ENCODE results near the gene TCAP. TPM values are rescaled to one million over a fixed set of nuclear protein-coding genes. Genes with fewer than 3 reads are reported as not detected.
A peak's percentile ranks its signal among the peaks of the same experiment; 100 is the strongest.

TCAP gene
- total and polyA plus RNA-seq, 2 donors (not counting 1 experiment from before 2014, with no cell fraction given) = 0.05 to 0.17 TPM

- Histone ChIP-seq H3K9ac (ENCODE audit: insufficient read depth, low read length) (no peak overlapping the region), H3K27me3 (ENCODE audit: control insufficient read depth, insufficient read depth, low read length) (peaks cover 47% of the 10 kb centered on the region), H3K9me3 (ENCODE audit: control insufficient read depth, insufficient read depth, low read depth, low read length) (no peaks in the 10 kb centered on the region), H2AFZ (ENCODE audit: low read length) (no peak overlapping the region), H3K4me3 (replicated peaks in 1 of 4; ENCODE audit: control extremely low read depth in 1 of 4, insufficient read depth in 1 of 4, low read depth in 3 of 4, low read length in 4 of 4) (no peak overlapping the region), H3K27ac (ENCODE audit: insufficient read depth, low read length) (no peak overlapping the region), H3K4me1 (ENCODE audit: control insufficient read depth, extremely low read depth, insufficient read depth, low read length) (no peaks in the 10 kb centered on the region), H3K4me2 (ENCODE audit: extremely low read depth, insufficient read depth, low read length) (no peak overlapping the region), H4K20me1 (ENCODE audit: control insufficient read depth, extremely low read depth, insufficient read depth, low read length) (no peaks in the 10 kb centered on the region), H3K36me3 (ENCODE audit: control insufficient read depth, insufficient read depth, low read length) (no peaks in the 10 kb centered on the region), H3K79me2 (ENCODE audit: control insufficient read depth, insufficient read depth, low read length) (no peaks in the 10 kb centered on the region)
- DNase-seq (ENCODE audit: low read depth in 2 of 2) = peak; percentile 32 to 48
- no peak for TF ChIP-seq EZH2 (IDR thresholded peaks at IDR 0.05; ENCODE audit: low read length, missing control alignments)
- peak; percentile 91 to 94 for TF ChIP-seq CTCF (conservative IDR thresholded peaks at IDR 0.05 in 1 of 2, IDR thresholded peaks at IDR 0.05 in 1 of 2; ENCODE audit: low read depth in 1 of 2, low read length in 2 of 2)
Observed at GRCh38 chr17:39623356-39623950, 41.7 kb upstream of the TCAP start.

- H4K20me1 ChIP-seq (ENCODE audit: control insufficient read depth, extremely low read depth, insufficient read depth, low read length) = no peaks in the 10 kb centered on the region
- no peaks in the 10 kb centered on the region for H3K9me3 ChIP-seq (ENCODE audit: control insufficient read depth, insufficient read depth, low read depth, low read length)
- H2AFZ ChIP-seq (ENCODE audit: low read length) = no peak overlapping the region
- no peaks in the 10 kb centered on the region for H3K36me3 ChIP-seq (ENCODE audit: control insufficient read depth, insufficient read depth, low read length)
- H3K4me1 ChIP-seq (ENCODE audit: control insufficient read depth, extremely low read depth, insufficient read depth, low read length) = no peaks in the 10 kb centered on the region
- H3K27me3 ChIP-seq (ENCODE audit: control insufficient read depth, insufficient read depth, low read length) = peaks cover 47% of the 10 kb centered on the region
- no peaks in the 10 kb centered on the region for H3K79me2 ChIP-seq (ENCODE audit: control insufficient read depth, insufficient read depth, low read length)
- DNase-seq (ENCODE audit: low read depth in 2 of 2) = no peak
- no peak overlapping the region for H3K27ac ChIP-seq (ENCODE audit: insufficient read depth, low read length)
- no peak overlapping the region for H3K4me2 ChIP-seq (ENCODE audit: extremely low read depth, insufficient read depth, low read length)
- TF ChIP-seq CTCF (conservative IDR thresholded peaks at IDR 0.05 in 1 of 2, IDR thresholded peaks at IDR 0.05 in 1 of 2; ENCODE audit: low read depth in 1 of 2, low read length in 2 of 2) (no peak), EZH2 (IDR thresholded peaks at IDR 0.05; ENCODE audit: low read length, missing control alignments) (no peak)
- no peak overlapping the region for H3K4me3 ChIP-seq (replicated peaks in 1 of 4; ENCODE audit: control extremely low read depth in 1 of 4, insufficient read depth in 1 of 4, low read depth in 3 of 4, low read length in 4 of 4)
- H3K9ac ChIP-seq (ENCODE audit: insufficient read depth, low read length) = no peak overlapping the region
Observed at GRCh38 chr17:39624313-39624712, 40.8 kb upstream of the TCAP start.

- Histone ChIP-seq H3K4me3 (replicated peaks in 1 of 4; ENCODE audit: control extremely low read depth in 1 of 4, insufficient read depth in 1 of 4, low read depth in 3 of 4, low read length in 4 of 4) (no peak overlapping the region), H3K4me2 (ENCODE audit: extremely low read depth, insufficient read depth, low read length) (no peak overlapping the region), H3K79me2 (ENCODE audit: control insufficient read depth, insufficient read depth, low read length) (no peaks in the 10 kb centered on the region), H3K36me3 (ENCODE audit: control insufficient read depth, insufficient read depth, low read length) (no peaks in the 10 kb centered on the region), H2AFZ (ENCODE audit: low read length) (no peak overlapping the region), H3K27ac (ENCODE audit: insufficient read depth, low read length) (no peak overlapping the region), H3K27me3 (ENCODE audit: control insufficient read depth, insufficient read depth, low read length) (peaks cover 52% of the 10 kb centered on the region), H3K9ac (ENCODE audit: insufficient read depth, low read length) (no peak overlapping the region), H4K20me1 (ENCODE audit: control insufficient read depth, extremely low read depth, insufficient read depth, low read length) (no peaks in the 10 kb centered on the region), H3K9me3 (ENCODE audit: control insufficient read depth, insufficient read depth, low read depth, low read length) (no peaks in the 10 kb centered on the region), H3K4me1 (ENCODE audit: control insufficient read depth, extremely low read depth, insufficient read depth, low read length) (no peaks in the 10 kb centered on the region)
- DNase-seq (ENCODE audit: low read depth in 2 of 2) = no peak
- TF ChIP-seq CTCF (conservative IDR thresholded peaks at IDR 0.05 in 1 of 2, IDR thresholded peaks at IDR 0.05 in 1 of 2; ENCODE audit: low read depth in 1 of 2, low read length in 2 of 2) (no peak), EZH2 (IDR thresholded peaks at IDR 0.05; ENCODE audit: low read length, missing control alignments) (no peak)
Observed at GRCh38 chr17:39625198-39625785, 39.9 kb upstream of the TCAP start.

Data from fibroblast of lung (primary cell).